Left renal cortex interstitium (tissue), 4 donors: Measurements from ENCODE around the gene MUC4. TPM values are rescaled to one million over a fixed set of nuclear protein-coding genes. Genes with fewer than 3 reads are reported as not detected.
"Not testable (repeated sequence)": the region's sequence is repeated elsewhere in the genome, so short reads cannot be mapped to it uniquely, and the experiment has no call there.

ENCODE experiments used
- DNase-seq, 4 donors: peaks; one replicate each; pipeline ENCODE4 v3.0.0-alpha.2; 2013; ENCODE audit warnings: low read depth in 4 of 4, low spot score in 2 of 4, missing footprints in 1 of 4
- polyA plus RNA-seq, 4 donors: library from polyadenylated mRNA; unstranded; fragments of 120-200 nt; gene quantifications; one replicate each; pipeline ENCODE4 v1.2.1, GENCODE V29; 2013; ENCODE audit not compliant: insufficient read length in 4 of 4

MUC4 gene
- polyA plus RNA-seq, 4 donors: 0.59 to 2.4 (median 1.2) TPM

DNA sequence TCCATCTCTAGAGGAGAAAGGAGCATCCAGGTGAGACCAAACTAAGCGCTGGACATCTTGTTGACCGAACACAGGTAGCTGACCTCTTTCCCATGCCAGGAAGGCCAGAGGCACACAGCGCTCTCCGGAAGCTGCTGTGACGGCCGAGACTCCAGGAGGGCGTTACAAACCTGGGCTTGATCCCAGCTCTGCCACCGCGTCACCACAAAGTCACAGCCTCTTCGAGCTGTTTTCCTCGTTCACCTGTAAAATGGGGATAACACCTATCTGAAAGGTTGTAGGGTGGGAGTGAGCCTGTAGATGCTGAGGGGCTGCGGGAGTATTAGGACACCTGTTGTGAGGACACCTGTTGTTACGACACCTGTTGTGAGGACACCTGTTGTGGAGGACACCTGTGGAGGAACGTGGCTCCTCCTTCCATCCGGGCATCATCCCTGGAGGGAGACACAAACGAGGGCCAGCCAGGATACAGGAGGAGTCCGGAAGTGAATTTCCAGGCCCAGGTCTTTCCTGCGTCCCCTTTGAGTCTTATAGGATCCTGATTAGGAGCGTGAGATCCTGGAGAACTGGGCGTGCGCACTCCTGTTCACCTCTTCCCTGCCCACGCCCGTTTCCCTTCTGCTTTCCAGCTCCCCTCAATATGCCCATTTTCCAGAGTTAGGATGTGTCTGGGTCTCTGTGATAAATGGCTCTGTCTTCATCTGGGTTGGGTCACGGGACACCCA lies 2.3 kb upstream of the MUC4 start:
- no peak for DNase-seq

DNA sequence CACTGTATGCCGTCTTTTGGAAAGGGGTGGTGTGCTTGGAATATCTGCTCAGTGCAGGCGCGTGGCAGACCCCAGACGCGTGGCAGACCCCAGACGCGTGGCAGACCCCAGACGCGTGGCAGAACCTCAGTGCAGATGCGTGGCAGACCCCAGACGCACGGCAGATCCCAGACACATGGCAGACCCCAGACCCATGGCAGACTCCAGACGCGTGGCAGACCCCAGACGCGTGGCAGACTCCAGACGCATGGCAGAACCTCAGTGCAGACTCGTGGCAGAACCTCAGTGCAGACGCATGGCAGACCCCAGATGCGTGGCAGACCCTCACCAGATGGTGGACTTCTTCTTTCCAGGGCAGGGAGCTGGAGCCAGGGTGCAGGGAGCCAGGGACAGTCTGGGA lies 637 bp upstream of the MUC4 start:
- DNase-seq: no peak

DNA sequence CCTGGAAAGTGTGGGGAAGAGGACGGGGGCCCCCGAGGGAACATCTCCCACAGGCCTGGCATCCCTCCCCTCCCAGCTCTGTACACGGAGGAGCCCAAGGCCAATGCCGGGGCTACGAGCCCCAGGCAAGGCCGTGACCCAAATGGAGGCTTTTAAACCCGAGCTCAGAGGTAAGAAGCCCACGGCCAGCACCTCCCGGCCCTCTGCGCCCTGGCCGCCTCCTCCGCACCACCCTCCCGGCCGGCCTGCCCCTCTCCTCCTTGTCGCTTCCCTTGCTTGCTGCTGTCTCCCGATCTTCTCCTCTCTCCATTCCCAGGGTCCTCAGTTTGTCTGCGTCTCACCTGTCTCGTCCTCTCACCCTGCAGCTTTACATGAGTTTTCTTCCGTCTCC lies 1.3 kb downstream of the MUC4 start:
- DNase-seq: no peak

DNA sequence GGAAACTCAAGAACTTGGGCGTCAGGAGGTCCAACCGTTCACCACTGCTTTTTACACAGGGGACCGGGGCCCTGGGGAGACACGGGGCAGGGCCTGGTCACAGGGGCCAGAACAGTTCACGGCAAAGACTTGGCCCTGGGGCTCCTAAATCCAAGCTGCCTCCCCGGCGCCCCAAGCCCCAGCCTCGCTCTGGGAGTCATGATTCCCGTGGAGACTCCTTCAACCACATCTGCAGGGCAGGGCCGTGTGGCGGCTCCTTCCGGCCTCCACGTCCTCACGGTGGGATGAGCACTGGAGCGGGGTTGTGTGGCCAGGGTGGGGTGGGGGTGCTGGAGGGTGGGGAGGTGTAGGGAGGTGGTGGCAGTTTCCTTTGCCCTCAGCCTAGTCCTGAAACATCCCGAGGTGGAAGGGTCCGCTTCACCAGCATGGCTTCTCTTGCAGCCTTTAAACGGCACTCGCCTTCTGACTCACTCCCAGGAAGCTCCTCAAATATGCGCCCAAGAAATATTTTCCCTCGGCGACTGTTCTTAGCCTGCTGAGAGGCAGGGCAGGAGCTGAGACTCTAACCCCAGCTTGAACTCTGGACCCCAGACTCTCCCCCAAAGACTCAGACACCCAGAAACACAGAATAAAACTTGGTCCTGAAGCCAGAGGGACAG lies 1.8 kb downstream of the MUC4 start:
- DNase-seq: no peak

DNA sequence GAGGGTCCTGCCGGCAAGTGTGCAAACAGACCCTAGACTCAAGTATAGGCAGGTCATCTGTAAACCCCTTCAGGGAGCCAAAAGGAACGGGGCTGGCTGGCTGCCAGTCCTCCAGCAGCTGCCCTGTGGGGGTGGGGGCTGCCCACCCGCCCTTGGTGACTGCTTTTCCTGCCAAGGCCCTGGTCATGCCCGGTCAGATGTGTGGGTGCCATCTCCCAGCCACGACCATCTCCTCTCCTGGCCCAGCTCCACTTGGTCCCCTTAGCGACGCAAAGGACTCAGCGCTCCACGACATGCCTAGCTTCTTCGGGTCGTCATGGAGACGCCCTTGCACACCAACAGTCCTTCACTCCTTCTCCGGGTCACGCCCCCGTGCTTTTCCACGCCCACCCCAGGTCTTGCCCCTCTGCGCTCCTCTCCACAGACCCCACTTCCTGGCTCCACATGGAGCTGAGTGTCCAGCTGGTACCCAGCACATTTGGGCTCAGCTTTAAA lies 2.4 kb downstream of the MUC4 start:
- DNase-seq: no peak

DNA sequence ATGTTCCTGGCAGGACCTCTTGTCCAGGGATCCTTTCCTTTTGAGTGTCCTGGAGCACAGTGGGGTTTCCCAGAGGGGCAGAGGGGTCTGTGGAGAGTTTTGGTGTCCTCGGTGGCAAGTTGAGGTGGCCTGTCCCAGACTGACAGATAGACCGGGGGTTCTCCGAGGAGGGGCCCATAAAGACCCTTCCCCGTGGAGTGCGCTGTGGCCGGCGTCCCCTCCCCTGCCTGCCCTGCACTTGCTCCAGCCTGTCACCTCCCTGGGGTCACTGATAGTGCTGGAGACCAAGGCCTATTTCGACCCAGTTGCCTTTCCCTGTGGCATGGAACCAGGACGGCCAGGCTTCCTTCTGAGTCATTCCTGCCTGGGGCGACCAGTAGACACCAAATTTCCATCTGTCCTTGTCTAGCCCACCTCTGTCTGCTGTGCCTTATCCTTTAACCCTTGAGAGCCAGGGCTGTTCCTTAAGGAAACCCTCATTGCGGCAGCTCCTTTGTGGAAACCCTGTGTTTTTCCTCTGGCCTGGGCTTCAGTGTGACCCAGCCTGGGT lies 2.9 kb downstream of the MUC4 start:
- DNase-seq: no peak

DNA sequence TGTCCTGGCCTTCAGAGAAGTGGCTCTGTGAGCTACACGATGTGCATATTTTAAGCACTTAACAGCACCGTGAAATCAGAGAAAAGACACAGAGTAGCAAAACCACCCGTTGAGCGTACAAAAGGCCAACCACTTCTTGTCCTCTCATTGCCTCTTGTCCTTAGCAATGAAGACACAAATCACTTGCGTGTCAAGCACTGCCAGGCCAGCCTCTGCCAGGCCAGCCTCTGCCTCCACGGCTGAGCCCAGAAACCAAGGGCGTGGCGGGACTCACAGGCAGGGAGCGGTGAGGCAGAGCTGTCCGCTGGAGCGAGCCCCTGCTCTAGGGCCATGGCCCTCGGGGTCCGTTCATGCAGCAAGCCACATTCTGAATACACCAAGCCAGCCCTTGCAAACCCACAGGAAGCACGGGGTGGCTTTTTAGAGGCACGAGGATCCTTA lies 4.0 kb downstream of the MUC4 start:
- DNase-seq: no peak

DNA sequence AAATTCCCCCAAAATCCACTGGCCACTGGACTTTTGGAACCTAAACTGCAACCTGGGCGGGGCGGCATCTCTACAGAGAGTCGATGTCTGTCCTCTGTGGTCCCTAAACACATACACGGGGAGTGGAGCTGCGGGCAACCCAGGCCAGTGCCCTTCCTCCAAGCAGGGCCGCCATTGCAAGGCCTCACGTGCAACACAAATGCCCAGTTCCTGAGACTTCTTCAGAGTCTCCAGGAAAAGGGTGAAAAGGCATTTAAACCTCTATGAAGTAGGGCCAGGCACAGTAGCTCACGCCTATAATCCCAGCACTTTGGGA lies 4.9 kb downstream of the MUC4 start:
- DNase-seq: no peak

DNA sequence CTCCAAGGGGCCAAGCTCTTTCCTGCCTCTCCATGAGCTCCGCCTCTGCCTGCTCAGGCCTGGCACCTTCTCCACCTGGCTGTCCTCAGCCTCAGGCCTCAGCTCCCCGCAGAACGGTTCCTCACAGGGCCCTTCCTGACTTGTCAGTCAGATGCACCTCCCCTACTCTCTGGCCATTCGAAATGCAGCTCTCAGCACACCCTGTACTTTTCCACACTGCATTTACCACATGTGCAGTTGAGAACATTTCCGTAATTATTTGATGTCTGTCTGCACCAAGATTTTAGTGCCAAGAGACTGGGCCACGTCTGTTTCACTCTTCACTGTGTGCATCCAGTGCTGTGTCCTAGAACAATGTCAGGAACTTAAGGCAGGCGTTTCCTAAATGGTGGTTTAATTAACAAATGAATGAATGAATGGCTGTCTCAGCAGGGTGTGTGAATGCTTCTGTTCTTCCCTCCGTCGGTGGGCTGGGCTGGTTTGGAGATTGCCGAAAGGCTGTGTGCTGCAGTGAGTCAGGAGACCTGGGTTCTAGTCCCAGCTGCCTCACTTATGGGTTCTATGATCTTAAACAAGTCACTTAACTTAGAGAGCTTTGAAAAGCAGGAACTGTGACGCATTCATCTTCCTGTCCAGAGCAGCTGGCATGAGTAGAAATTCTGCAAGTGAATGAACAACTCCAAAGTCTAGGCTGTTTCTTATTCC lies 5.4 kb downstream of the MUC4 start:
- no peak for DNase-seq

DNA sequence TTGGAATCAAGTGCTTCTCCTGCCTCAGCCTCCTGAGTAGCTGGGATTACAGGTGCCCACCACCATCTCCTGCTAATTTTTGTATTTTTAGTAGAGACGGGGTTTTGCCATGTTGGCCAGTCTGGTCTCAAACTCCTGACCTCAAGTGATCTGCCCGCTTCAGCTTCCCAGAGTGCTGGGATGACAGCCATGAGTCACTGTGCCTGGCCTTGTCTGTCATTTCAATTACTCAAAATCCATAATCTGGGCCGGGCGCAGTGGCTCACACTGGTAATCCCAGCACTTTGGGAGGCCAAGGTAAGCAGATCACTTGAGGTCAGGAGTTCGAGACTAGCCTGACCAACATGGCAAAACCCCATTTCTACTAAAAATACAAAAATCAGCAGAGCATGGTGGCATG lies 6.1 kb downstream of the MUC4 start:
- not testable (repeated sequence) for DNase-seq

DNA sequence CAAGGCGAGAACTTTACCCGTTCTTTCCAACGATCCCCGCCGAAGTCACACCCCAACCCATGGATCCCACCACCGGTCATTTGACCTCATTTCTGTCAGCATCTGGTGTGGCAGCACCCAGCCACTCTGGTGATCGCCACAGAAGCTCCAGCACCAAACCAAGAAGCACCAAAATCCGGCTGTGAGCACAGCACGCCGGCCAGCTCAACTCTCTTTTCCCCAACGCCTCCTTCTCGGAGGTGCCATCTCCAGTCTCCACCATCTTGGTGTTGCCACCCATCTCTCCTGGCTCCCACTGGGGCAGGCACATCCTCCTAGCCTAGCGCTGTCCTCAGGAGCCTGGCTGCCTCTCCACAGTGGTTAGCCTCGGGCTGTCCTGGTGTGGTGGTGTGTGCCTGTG lies 6.5 kb downstream of the MUC4 start:
- DNase-seq: no peak

DNA sequence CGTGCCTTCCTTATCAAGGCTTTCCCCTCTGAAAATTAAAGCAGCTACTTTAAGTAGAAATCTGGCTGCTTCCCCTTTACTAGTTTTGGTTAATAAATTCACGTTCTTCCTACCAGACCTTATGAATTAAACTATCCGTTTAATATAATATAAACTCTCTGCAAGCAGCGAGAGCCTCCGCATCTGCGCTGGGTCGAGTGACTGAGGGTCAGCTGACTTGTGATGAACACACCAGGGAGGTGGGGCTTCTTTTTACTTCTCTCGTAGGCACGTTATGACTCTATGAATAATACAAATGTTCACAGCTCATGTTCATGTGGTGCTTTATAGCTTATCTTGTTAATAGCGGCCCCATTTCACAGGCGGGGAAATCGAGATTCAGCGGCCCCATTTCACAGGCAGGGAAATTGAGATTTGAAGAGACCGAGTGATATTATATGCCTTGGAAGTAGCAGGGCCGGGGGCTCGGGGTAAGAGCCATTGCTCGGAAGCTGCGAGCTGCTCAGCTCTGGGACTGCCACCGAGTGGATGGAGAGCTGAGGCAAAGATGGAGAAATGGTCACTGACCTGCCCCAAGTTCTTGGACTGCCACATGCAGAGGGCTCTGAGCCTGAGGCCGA lies 8.3 kb downstream of the MUC4 start:
- no peak for DNase-seq

DNA sequence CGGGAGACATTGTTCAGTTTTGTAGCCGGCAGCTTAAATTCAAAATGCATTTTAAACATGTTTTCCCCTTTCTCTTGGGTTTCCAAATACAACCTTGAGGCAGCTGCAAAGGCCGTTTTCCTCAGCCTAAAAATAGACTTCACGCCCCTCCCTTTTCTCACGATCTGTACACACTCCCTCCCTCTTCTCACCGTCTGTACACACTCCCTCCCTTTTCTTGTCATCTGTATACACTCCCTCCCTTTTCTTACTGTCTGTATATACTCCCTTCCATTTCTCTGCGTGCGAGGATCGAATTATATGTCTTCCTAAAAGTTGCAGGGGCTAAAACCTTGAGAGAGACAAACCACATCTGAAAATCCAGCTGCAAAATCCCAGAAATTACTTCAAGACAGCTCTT lies 8.9 kb downstream of the MUC4 start:
- DNase-seq: no peak

DNA sequence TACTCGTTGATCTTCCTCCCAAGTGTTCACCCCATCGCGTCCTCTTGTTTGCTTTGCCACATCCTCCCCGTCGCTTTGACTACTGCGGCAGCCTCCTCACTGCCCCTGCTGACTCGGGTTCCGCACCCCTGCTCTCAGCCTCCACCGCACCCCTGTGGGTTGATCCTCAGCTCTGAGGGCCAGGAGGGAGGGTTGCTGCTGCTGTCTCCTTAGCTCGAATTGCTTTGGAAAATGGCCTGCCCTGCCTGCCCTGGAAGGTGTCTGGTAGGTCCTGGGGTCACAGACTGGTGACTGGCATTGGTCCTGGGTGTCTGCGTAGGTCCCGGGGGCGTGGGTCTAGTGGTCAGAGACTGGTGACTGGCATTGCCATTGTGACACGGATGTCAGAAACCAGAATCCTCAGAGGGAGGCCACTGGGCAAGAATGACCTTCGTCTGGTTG lies 9.4 kb downstream of the MUC4 start:
- no peak for DNase-seq

DNA sequence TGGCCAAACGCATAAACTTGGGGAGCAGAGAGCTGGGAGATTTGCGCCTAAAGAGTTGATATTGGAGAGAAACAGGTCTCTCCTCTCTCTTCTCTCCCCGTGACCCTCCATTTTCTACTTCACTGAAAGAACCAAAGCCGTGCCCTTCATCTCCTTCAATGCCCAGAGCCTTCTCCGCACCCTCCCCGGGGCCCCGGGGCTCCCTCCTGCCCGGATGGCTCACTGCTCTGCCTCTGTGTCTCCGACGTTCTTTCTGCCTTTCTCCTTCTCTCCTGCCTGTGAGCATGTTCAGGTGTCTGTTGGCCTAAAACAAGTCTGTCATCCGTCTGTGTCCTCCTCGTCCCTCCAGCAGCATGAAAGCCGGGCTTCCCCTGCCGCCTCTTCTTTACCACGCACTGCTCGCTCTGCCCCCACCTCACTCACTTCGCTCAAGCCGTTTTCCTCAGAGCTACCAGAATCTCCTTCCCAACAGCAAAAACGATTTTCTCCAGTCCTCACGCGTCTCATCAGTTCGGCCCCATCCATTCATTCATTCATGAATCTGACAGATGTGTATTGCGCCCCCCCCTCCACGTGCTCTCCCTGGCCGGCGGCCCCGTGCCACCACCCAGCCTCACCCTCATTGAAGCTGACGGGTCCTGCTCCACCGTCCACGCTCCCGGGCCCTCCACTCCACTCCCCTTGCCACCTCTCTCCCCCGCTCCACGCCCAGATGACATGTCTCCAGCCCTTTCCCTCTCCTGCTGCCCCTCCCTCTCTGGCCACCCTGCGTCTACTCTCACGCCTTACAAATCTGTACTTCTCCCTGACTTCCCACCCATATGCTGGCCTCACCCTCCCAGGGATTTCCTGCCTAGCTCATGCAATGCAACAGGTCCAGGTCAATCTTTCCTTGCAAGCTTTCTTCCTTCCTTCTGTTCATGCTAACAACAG lies 10.2 kb downstream of the MUC4 start:
- no peak for DNase-seq

DNA sequence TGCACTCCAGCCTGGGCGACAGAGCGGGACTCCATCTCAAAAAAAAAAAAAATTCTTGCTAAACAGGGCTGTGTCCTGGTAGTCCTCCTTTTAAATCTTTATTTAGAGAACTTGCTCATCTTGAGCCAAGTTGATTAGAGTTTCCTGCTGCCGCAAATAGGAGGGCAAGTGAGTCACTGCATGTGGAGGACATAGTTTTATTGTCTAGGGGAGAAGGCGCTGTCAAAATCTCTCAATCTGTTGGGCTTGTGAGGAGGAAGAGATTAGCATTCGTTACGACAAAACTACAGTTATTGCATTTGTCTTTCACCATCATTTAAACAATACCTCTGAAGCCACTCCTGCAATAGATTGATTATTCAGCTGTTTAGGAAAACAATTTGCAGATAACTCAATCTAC lies 11.5 kb downstream of the MUC4 start:
- no peak for DNase-seq

DNA sequence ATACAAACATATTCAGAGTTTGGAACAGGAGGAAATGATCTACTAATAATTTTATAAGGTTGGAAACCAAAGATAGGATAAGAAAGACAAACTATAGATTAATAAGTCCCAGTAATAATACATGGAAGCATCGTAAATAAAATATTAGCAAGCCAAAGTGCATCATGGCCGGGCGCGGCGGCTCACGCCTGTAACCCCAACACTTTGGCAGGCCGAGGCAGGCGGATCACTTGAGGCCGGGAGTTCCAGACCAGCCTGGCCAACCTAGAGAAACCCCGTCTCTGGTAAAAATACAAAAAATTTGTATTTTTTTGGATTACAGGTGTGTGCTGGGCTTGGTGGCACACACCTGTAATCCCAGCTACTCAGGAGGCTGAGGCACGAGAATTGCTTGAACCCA lies 14.9 kb downstream of the MUC4 start:
- DNase-seq: no peak

DNA sequence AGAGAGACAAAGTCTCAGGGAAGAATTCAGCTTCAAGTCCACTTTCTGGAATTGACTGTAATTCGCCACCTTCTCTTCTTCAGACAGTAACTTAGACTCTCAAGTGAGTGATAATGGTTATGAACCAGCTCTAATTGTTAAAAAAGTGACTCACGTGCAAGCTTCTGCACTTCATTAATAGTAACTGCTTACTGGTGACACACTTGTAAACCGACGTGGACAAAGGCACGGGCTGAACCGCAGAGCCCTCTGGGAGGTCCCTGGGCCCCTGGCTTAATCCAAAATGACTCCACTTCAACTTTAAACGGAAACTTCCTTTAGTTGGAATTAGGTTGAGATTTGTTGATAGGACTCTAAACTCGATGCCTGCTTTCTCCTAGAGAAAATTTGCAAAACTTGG lies 17.0 kb downstream of the MUC4 start:
- no peak for DNase-seq

DNA sequence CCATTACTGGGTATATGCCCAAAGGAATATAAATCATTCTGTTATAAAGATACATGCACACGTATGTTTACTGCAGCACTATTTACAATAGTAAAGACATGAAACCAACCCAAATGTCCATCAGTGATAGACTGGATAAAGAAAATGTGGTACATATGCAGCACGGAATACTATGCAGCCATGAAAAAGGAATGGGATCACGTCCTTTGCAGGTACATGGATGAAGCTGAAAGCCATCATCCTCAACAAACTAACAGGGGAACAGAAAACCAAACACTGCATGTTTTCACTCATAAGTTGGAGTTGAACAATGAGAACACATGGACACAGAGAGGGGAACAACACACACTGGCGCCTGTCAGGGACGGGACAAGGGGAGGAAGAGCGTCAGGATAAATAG lies 19.1 kb downstream of the MUC4 start:
- DNase-seq: not testable (repeated sequence)

DNA sequence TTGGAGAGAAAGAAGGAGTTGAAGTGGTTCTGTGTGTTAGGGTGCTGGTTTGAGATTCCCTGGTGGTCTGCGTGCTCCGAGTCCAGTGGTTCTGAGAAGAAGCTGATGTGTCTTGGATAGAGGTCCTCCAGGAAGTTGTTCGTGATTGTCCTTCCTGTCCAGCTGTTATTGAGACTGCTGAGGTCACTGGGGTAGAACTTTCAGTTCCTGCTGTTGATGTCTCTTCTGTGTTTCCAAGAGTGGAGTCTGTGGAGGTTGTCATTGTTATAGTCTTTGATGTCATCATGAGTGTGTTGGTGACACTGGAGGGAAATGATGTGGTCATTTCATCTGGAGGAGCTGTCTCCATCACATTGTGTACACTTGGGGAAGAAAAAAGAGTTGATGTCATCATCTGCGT lies 20.8 kb downstream of the MUC4 start:
- DNase-seq: no peak
